CD4-positive, alpha-beta T cell treated with Interleukin-17A for 1 hour (primary cell): ENCODE measurements around the gene SCN5A.

Source experiments
- DNase-seq: peaks from one replicate; pipeline ENCODE4 v3.0.0-alpha.2; 2020

The SCN5A gene

GRCh38 chr3:38555926-38556325, 93.6 kb downstream of the SCN5A start:
- no peak for DNase-seq

GRCh38 chr3:38555149-38555840, 94.2 kb downstream of the SCN5A start:
- DNase-seq = no peak

GRCh38 chr3:38554127-38554827, 95.2 kb downstream of the SCN5A start:
- no peak for DNase-seq

GRCh38 chr3:38553071-38553470, 96.4 kb downstream of the SCN5A start:
- DNase-seq = no peak

GRCh38 chr3:38552364-38552763, 97.1 kb downstream of the SCN5A start:
- DNase-seq = no peak

- DNase-seq = no peak
Measured at GRCh38 chr3:38551026-38551832, 98.3 kb downstream of the SCN5A start.

GRCh38 chr3:38549957-38550840, 99.3 kb downstream of the SCN5A start:
- no peak for DNase-seq

GRCh38 chr3:38549486-38549885, 100.0 kb downstream of the SCN5A start:
- no peak for DNase-seq

- DNase-seq = no peak
Measured at GRCh38 chr3:38549082-38549481, 100.4 kb downstream of the SCN5A start.

GRCh38 chr3:38548154-38548931, 101.1 kb downstream of the SCN5A start:
- DNase-seq = no peak

GRCh38 chr3:38545983-38546382, 103.5 kb downstream of the SCN5A start:
- no peak for DNase-seq

GRCh38 chr3:38545550-38545949, 103.9 kb downstream of the SCN5A start:
- no peak for DNase-seq

- no peak for DNase-seq
Measured at GRCh38 chr3:38544926-38545325, 104.6 kb downstream of the SCN5A start.

GRCh38 chr3:38543586-38543985, 105.9 kb downstream of the SCN5A start:
- no peak for DNase-seq

GRCh38 chr3:38542401-38543298, 106.8 kb downstream of the SCN5A start:
- DNase-seq = no peak

GRCh38 chr3:38541806-38542205, 107.7 kb downstream of the SCN5A start:
- DNase-seq = no peak

- DNase-seq = no peak
Measured at GRCh38 chr3:38538773-38539353, 110.6 kb downstream of the SCN5A start.

- DNase-seq = no peak
Measured at GRCh38 chr3:38536671-38537070, 112.8 kb downstream of the SCN5A start.

GRCh38 chr3:38534604-38535003, 114.9 kb downstream of the SCN5A start:
- DNase-seq = no peak

GRCh38 chr3:38534180-38534579, 115.3 kb downstream of the SCN5A start:
- no peak for DNase-seq
